ENCODE results near the gene RNU5B-1.
"Not testable (repeated sequence)": the region's sequence is repeated elsewhere in the genome, so short reads cannot be mapped to it uniquely, and the experiment has no call there.

RNU5B-1 gene

GRCh38 chr15:65344914-65345275 is 40.4 kb downstream of the RNU5B-1 start:
- no peak for DNase-seq

GRCh38 chr15:65346856-65347598 is 42.5 kb downstream of the RNU5B-1 start:
- DNase-seq: no peak

GRCh38 chr15:65347756-65348155 is 43.3 kb downstream of the RNU5B-1 start:
- DNase-seq: not testable (repeated sequence)

GRCh38 chr15:65349338-65349737 is 44.9 kb downstream of the RNU5B-1 start:
- no peak for DNase-seq

GRCh38 chr15:65351972-65352371 is 47.5 kb downstream of the RNU5B-1 start:
- not testable (repeated sequence) for DNase-seq
